Endothelial cell of umbilical vein (primary cell): ENCODE data around the gene HAX1.

Experiments used
- CTCF ChIP-seq, 2 donors: IDR thresholded peaks; 1 replicate in 1 of 2; 2 replicates in 1 of 2; pipeline ENCODE4 v1.5.1; 2011; ENCODE audit warnings: low read length in 2 of 2, mild to moderate bottlenecking in 2 of 2, moderate library complexity in 2 of 2, control low read depth in 1 of 2, inconsistent platforms in 1 of 2, low read depth in 1 of 2; ENCODE audit not compliant: insufficient read depth in 1 of 2; ENCODE audit errors: extremely low read depth in 1 of 2
- EZH2 ChIP-seq: IDR thresholded peaks from 2 replicates; pipeline ENCODE4 v1.6.1; 2012; ENCODE audit warnings: borderline replicate concordance, low read depth, mild to moderate bottlenecking, moderate library complexity, low read length, inconsistent platforms; ENCODE audit not compliant: severe bottlenecking
- POLR2A ChIP-seq: IDR thresholded peaks from 2 replicates; pipeline ENCODE4 v1.6.1; 2012; ENCODE audit warnings: low read depth, mild to moderate bottlenecking, control low read depth, low read length
- POLR2AphosphoS5 ChIP-seq: IDR thresholded peaks from 2 replicates; pipeline ENCODE4 v1.6.1; 2012; ENCODE audit warnings: low read depth, mild to moderate bottlenecking, control low read depth, low read length, moderate library complexity; ENCODE audit not compliant: insufficient read depth

- no peak for TF ChIP-seq CTCF (IDR thresholded peaks at IDR 0.05; ENCODE audit: extremely low read depth in 1 of 2, insufficient read depth in 1 of 2, low read depth in 1 of 2, low read length in 2 of 2)
- TF ChIP-seq EZH2 = no peak
- TF ChIP-seq POLR2A = no peak
- no peak for TF ChIP-seq POLR2AphosphoS5
Measured at GRCh38 chr1:154288661-154289060, 16.2 kb downstream of the HAX1 start.
